HL-60 (cell line): ENCODE data around the gene DDX52.
A peak's percentile ranks its signal among the peaks of the same experiment; 100 is the strongest.

Source experiments
- DNase-seq, 2 experiments: peaks; one replicate each; pipeline ENCODE4 v3.0.0-alpha.2; 2010 to 2020; ENCODE audit warnings: low read depth in 1 of 2, low spot score in 1 of 2
- H3K27ac ChIP-seq: fragments of 250-450 bp; sonication (Bioruptor Pico); replicated peaks from 2 replicates; pipeline ENCODE4 v1.5.1; 2020; ENCODE audit warnings: mild to moderate bottlenecking, moderate library complexity
- H3K27me3 ChIP-seq: fragments of 250-450 bp; sonication (Bioruptor Pico); 2 replicates; pipeline ENCODE4 v1.5.1; 2021; ENCODE audit warnings: mild to moderate bottlenecking, moderate library complexity; ENCODE audit not compliant: insufficient read depth, poor library complexity, severe bottlenecking
- H3K4me3 ChIP-seq: replicated peaks from 2 replicates; pipeline ENCODE4 v1.5.1; 2011; ENCODE audit warnings: mild to moderate bottlenecking, control low read depth, low read length; ENCODE audit not compliant: insufficient read depth
- GABPA ChIP-seq: IDR thresholded peaks from 2 replicates; pipeline ENCODE4 v1.6.1; 2012; ENCODE audit warnings: low read depth
- POLR2AphosphoS5 ChIP-seq: IDR thresholded peaks from 2 replicates; pipeline ENCODE4 v1.6.1; 2012; ENCODE audit warnings: low read depth
- SPI1 ChIP-seq: IDR thresholded peaks from 2 replicates; pipeline ENCODE4 v1.6.1; 2012; ENCODE audit warnings: low read depth, mild to moderate bottlenecking, borderline replicate concordance
- TF ChIP-seq, protein P1 (sequence below): IDR thresholded peaks from 2 replicates; pipeline ENCODE4 v1.6.1; 2012; ENCODE audit warnings: low read depth; ENCODE audit not compliant: insufficient replicate concordance
- TF ChIP-seq, protein P2 (sequence below): IDR thresholded peaks from one replicate; pipeline ENCODE4 v1.5.1; 2011; ENCODE audit warnings: low read length, control low read depth, inconsistent platforms; ENCODE audit not compliant: insufficient read depth

Gene DDX52

DNA sequence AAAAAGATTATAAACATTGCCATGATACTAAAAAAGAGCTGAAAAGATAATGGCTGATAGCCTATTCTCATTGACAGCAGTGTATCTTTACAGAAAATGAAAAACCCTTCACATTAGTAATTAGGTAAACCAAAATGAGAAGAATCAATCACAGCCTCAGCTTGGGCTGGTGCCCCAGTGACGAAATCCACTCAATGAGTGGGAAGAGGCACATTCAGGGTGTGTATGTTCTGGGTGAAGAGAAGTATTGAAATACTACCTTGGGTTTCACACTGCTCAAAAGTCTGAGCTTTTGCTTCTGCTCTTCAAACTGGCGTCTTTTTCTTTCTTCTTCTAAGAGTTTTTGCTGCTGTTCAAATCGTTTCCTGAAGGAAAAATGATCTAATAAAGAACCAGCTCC is 58.2 kb downstream of the DDX52 start:
- H3K4me3 ChIP-seq = no peak overlapping the region
- no peak for TF ChIP-seq SPI1
- no peak for TF ChIP-seq GABPA
- TF ChIP-seq, protein P1, sequence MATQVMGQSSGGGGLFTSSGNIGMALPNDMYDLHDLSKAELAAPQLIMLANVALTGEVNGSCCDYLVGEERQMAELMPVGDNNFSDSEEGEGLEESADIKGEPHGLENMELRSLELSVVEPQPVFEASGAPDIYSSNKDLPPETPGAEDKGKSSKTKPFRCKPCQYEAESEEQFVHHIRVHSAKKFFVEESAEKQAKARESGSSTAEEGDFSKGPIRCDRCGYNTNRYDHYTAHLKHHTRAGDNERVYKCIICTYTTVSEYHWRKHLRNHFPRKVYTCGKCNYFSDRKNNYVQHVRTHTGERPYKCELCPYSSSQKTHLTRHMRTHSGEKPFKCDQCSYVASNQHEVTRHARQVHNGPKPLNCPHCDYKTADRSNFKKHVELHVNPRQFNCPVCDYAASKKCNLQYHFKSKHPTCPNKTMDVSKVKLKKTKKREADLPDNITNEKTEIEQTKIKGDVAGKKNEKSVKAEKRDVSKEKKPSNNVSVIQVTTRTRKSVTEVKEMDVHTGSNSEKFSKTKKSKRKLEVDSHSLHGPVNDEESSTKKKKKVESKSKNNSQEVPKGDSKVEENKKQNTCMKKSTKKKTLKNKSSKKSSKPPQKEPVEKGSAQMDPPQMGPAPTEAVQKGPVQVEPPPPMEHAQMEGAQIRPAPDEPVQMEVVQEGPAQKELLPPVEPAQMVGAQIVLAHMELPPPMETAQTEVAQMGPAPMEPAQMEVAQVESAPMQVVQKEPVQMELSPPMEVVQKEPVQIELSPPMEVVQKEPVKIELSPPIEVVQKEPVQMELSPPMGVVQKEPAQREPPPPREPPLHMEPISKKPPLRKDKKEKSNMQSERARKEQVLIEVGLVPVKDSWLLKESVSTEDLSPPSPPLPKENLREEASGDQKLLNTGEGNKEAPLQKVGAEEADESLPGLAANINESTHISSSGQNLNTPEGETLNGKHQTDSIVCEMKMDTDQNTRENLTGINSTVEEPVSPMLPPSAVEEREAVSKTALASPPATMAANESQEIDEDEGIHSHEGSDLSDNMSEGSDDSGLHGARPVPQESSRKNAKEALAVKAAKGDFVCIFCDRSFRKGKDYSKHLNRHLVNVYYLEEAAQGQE = no peak
- TF ChIP-seq, protein P2, sequence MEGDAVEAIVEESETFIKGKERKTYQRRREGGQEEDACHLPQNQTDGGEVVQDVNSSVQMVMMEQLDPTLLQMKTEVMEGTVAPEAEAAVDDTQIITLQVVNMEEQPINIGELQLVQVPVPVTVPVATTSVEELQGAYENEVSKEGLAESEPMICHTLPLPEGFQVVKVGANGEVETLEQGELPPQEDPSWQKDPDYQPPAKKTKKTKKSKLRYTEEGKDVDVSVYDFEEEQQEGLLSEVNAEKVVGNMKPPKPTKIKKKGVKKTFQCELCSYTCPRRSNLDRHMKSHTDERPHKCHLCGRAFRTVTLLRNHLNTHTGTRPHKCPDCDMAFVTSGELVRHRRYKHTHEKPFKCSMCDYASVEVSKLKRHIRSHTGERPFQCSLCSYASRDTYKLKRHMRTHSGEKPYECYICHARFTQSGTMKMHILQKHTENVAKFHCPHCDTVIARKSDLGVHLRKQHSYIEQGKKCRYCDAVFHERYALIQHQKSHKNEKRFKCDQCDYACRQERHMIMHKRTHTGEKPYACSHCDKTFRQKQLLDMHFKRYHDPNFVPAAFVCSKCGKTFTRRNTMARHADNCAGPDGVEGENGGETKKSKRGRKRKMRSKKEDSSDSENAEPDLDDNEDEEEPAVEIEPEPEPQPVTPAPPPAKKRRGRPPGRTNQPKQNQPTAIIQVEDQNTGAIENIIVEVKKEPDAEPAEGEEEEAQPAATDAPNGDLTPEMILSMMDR = no peak
- TF ChIP-seq POLR2AphosphoS5 = no peak
- no peak for DNase-seq
- no peak overlapping the region for H3K27ac ChIP-seq
- no peaks in the 10 kb centered on the region for H3K27me3 ChIP-seq

DNA sequence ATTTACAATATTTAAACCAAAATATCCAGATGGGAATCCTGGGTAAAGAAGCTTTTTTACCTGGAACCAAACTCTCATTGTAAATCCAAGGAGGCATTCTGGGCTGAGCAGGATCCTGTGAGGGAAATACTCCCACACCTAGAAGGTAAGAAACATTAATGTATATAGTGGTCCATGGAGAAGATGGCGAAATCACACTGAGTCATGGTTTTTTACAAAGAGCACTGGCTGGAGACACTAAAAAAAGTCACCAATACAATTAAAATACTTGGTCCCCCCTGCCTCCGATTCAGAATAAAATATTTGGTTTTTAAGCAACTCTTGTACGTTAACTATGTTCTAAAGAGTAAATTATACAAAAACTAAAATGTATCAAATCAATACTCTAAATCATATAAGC is 67.0 kb downstream of the DDX52 start:
- Histone ChIP-seq H3K4me3 (no peak overlapping the region), H3K27me3 (no peaks in the 10 kb centered on the region), H3K27ac (no peak overlapping the region)
- DNase-seq = peak in 1 of 2 experiments; percentile 2
- no peak for TF ChIP-seq GABPA
- no peak for TF ChIP-seq SPI1
- TF ChIP-seq, protein P2 = no peak
- TF ChIP-seq, protein P1 = no peak
- no peak for TF ChIP-seq POLR2AphosphoS5

DNA sequence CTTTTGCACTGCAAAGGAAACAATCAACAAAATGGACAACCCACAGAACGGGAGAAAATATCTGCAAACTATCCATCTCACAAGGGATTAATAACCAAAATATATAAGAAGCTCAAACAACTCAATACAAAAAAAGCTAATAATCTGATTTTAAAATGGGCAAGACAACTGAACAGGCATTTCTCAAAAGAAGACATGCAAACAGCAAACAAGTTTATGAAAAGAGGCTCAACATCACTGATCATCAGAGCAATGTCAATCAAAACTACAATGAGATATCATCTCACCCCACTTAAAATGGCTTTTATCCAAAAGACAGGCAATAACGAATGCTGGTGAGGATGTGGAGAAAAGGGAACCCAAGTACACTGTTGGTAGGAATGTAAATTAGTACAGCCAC is 68.8 kb downstream of the DDX52 start:
- DNase-seq = no peak
- no peak overlapping the region for H3K27ac ChIP-seq
- TF ChIP-seq GABPA (no peak), SPI1 (no peak), POLR2AphosphoS5 (no peak)
- TF ChIP-seq, protein P1 = no peak
- TF ChIP-seq, protein P2 = no peak
- H3K27me3 ChIP-seq = no peaks in the 10 kb centered on the region
- no peak overlapping the region for H3K4me3 ChIP-seq
